ENCODE measurements around the gene PEX26. TPM values are rescaled to one million over a fixed set of nuclear protein-coding genes. Genes with fewer than 3 reads are reported as not detected.
"Not testable (repeated sequence)": the region's sequence is repeated elsewhere in the genome, so short reads cannot be mapped to it uniquely, and the experiment has no call there.

The PEX26 gene
- total and polyA plus RNA-seq, 9 donors = 13.0 to 33.4 (median 23.5) TPM

DNA sequence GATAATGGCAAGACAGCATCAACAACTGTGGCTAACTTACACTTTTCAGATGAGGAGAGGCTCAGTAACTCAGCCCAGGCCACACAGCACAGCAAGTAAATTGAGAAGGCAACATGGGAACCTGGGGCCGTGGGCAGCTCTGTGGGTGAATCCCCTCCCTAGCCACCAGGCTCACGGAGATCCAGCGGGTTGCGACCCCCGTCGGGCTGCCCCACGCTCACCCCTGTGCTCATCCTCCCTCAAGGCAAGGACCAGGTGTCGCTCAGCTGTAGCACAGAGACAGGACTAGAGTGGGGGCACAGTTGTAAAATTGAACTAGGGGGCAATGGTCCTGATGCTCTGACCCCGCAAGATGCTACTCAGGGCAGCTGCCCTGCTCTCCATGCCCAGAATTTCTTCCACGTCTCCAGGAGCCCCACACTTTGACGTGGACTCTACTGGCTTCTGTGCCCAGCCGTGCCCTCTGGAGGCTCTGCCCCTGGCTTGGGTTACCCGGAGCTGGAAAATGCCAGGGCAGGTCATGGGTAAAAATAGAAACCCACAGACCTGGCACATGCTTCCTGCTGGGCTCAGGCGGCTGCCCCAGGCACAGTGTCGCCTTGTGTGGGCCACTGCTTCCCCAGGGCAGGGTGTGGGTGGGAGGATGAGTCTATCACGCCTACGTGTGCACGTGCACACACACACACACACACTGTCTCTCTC lies 41.8 kb downstream of the PEX26 start:
- 85 to 87% (median 86%) methylated on average over 18 of the region's 18 CpGs for WGBS, 3 donors
- no peak for DNase-seq
- intact Hi-C loops (cut with DNase I) = no loop called here
- no peaks in the 10 kb centered on the region for H3K9me3 ChIP-seq
- TF ChIP-seq, protein P1, sequence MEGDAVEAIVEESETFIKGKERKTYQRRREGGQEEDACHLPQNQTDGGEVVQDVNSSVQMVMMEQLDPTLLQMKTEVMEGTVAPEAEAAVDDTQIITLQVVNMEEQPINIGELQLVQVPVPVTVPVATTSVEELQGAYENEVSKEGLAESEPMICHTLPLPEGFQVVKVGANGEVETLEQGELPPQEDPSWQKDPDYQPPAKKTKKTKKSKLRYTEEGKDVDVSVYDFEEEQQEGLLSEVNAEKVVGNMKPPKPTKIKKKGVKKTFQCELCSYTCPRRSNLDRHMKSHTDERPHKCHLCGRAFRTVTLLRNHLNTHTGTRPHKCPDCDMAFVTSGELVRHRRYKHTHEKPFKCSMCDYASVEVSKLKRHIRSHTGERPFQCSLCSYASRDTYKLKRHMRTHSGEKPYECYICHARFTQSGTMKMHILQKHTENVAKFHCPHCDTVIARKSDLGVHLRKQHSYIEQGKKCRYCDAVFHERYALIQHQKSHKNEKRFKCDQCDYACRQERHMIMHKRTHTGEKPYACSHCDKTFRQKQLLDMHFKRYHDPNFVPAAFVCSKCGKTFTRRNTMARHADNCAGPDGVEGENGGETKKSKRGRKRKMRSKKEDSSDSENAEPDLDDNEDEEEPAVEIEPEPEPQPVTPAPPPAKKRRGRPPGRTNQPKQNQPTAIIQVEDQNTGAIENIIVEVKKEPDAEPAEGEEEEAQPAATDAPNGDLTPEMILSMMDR (IDR thresholded peaks at IDR 0.05) = no peak
- TF ChIP-seq POLR2A (IDR thresholded peaks at IDR 0.05) (no peak), EP300 (IDR thresholded peaks at IDR 0.05) (no peak)
- H3K4me1 ChIP-seq (ENCODE audit: insufficient read depth) = no peaks in the 10 kb centered on the region
- no peaks in the 10 kb centered on the region for H3K36me3 ChIP-seq
- no peak overlapping the region for H3K27ac ChIP-seq
- H3K4me3 ChIP-seq = no peak overlapping the region
- no peaks in the 10 kb centered on the region for H3K27me3 ChIP-seq

DNA sequence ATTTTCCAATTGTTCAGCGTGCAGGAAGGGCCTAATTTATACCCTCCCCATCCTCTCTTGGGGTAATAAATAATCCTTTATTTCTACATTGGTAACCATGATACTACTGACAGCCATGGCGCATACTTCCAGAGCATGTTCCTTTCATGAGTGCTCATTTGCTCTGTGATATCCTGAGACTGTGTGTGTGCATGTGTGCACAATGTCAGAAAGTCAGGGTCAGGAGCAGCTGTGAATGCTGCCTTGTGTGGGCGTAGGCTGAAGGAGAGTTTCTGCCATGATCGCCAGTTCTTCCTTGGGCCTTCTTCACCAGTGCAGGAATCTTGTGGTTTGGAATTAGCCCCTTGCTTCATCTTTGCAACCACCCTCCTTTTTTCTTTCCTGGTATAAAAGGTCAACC lies 43.1 kb downstream of the PEX26 start:
- Histone ChIP-seq H3K9me3 (no peaks in the 10 kb centered on the region), H3K27ac (no peak overlapping the region), H3K4me3 (no peak overlapping the region), H3K36me3 (no peaks in the 10 kb centered on the region), H3K27me3 (no peaks in the 10 kb centered on the region), H3K4me1 (ENCODE audit: insufficient read depth) (no peaks in the 10 kb centered on the region)
- no peak for DNase-seq
- 67 to 76% (median 75%) methylated on average over 4 of the region's 4 CpGs for WGBS, 3 donors
- TF ChIP-seq EP300 (IDR thresholded peaks at IDR 0.05) = no peak
- no peak for TF ChIP-seq POLR2A (IDR thresholded peaks at IDR 0.05)
- TF ChIP-seq, protein P1 (IDR thresholded peaks at IDR 0.05) = no peak
- intact Hi-C loops (cut with DNase I) = no loop called here

DNA sequence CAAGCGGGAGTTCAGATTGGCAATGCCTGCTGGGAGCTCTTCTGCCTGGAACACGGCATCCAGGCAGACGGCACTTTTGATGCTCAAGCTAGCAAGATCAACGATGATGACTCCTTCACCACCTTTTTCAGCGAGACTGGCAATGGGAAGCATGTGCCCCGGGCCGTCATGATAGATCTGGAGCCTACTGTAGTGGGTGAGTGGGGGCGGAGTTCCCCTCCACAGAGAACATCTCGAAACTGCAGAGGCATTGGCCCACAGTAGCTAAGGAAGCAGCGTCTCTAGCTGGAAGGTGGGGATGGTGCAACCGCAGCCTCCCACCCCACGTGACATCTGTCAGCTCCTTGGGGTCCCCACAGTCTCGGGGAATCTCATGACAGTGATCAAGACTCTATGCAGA lies 43.7 kb downstream of the PEX26 start:
- WGBS, 3 donors = 90 to 92% (median 91%) methylated on average over 12 to 13 of the region's 13 CpGs
- intact Hi-C loops (cut with DNase I) = no loop called here

DNA sequence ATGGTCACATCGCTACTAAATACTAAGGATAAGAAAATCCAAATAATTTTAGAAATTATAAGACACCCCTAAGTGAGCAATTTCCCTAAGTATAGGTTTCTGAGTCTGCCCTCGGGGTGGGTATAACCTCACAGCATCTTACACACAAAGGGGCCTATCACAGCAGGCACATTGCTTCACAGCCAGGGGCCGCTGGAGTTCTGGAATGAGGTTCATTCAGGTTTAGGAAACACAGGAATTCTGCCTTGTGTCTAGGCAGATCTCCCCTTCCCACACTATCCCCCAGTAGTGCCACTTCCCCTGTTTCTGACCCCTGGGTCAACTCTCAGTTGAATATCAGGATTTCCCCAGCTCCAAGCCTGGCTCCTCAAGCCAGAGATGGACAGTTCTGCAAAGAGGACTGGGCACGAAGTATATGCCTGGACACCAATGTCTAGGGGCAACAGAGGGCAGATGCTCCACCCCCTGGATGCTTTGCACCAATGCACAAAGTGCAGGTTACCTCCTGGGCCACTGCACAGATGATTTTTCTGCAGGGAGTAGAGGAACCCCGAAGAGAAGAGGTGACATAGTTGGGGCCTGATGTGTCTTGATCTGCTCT lies 44.3 kb downstream of the PEX26 start:
- Histone ChIP-seq H3K4me3 (no peak overlapping the region), H3K27ac (no peak overlapping the region), H3K36me3 (no peaks in the 10 kb centered on the region), H3K4me1 (ENCODE audit: insufficient read depth) (no peaks in the 10 kb centered on the region), H3K27me3 (no peaks in the 10 kb centered on the region), H3K9me3 (no peaks in the 10 kb centered on the region)
- 87 to 93% (median 90%) methylated on average over 5 of the region's 5 CpGs for WGBS, 3 donors
- TF ChIP-seq, protein P1 (IDR thresholded peaks at IDR 0.05) = no peak
- TF ChIP-seq POLR2A (IDR thresholded peaks at IDR 0.05) = no peak
- no peak for TF ChIP-seq EP300 (IDR thresholded peaks at IDR 0.05)
- no peak for DNase-seq
- intact Hi-C loops (cut with DNase I) = no loop called here

More for the DNA sequence above, 43.7 kb downstream of the PEX26 start:
- Histone ChIP-seq H3K9me3 (no peaks in the 10 kb centered on the region), H3K36me3 (no peaks in the 10 kb centered on the region), H3K4me3 (no peak overlapping the region), H3K27ac (no peak overlapping the region), H3K4me1 (ENCODE audit: insufficient read depth) (no peaks in the 10 kb centered on the region), H3K27me3 (no peaks in the 10 kb centered on the region)
- no peak for DNase-seq
- TF ChIP-seq EP300 (IDR thresholded peaks at IDR 0.05) (no peak), POLR2A (IDR thresholded peaks at IDR 0.05) (no peak)
- TF ChIP-seq, protein P1 (IDR thresholded peaks at IDR 0.05) = no peak

DNA sequence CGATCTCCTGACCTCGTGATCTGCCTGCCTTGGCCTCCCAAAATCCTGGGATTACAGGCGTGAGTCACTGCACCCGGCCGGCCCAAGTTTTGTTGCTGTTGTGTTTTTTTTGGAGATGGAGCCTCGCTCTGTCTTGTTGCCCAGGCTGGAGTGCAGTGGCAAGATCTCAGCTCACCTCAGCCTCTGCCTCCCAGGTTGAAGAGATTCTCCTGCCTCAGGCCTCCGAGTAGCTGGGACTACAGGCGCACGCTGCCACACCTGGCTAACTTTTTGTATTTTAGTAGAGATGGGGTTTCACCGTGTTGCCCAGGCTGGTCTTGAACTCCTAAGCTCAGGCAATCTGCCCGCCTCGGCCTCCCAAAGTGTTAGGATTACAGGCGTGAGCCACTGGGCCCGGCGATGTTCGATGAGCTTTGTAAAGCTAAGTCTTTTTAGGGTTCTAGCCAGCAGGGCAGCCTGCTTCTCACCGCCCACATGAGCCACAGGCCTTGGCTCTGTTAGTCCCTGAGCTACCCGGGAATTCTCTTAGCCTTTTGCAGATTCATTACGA lies 45.8 kb downstream of the PEX26 start:
- H3K4me3 ChIP-seq; H3K36me3 ChIP-seq; H3K9me3 ChIP-seq; H3K4me1 ChIP-seq (ENCODE audit: insufficient read depth); H3K27me3 ChIP-seq; DNase-seq; intact Hi-C loops (cut with DNase I); H3K27ac ChIP-seq: not testable (repeated sequence)
- 89 to 97% (median 97%) methylated on average over 19 of the region's 19 CpGs for WGBS, 3 donors

Measured in ovary (tissue), 9 donors.